SU-DHL-6 (cell line): ENCODE measurements around the gene SMIM9.

ENCODE experiments used
- H2AFZ ChIP-seq: fragments of 200-600 bp; sonication (generic); 2 replicates; pipeline ENCODE4 v1.6.1; 2014; ENCODE audit warnings: low read depth, mild to moderate bottlenecking, moderate library complexity, mixed read lengths, antibody characterized with exemption, low read length; ENCODE audit not compliant: severe bottlenecking
- H3F3A ChIP-seq: fragments of 200-600 bp; shearing (Covaris generic); 2 replicates; pipeline ENCODE4 v1.6.0; 2016; ENCODE audit warnings: antibody characterized with exemption, mild to moderate bottlenecking; ENCODE audit not compliant: insufficient read depth
- H3K27ac ChIP-seq: fragments of 200-600 bp; sonication (generic); 2 replicates; pipeline ENCODE4 v1.5.1; 2016; ENCODE audit warnings: low read depth, mild to moderate bottlenecking, low read length, moderate library complexity, mixed read lengths
- H3K27me3 ChIP-seq: fragments of 200-600 bp; sonication (generic), shearing (Covaris generic); 2 replicates; pipeline ENCODE4 v1.6.0; 2014; ENCODE audit warnings: mild to moderate bottlenecking, low read length
- H3K36me3 ChIP-seq: fragments of 200-600 bp; sonication (generic); 2 replicates; pipeline ENCODE4 v1.6.1; 2014; ENCODE audit warnings: mild to moderate bottlenecking, low read length, mixed read lengths
- H3K4me2 ChIP-seq: fragments of 300-600, 200-600 bp; shearing (Covaris generic), sonication (generic); 2 replicates; pipeline ENCODE4 v1.6.0; 2014; ENCODE audit warnings: low read length, low read depth, mild to moderate bottlenecking; ENCODE audit not compliant: poor library complexity, severe bottlenecking
- H3K4me3 ChIP-seq: fragments of 200-600 bp; sonication (generic); 2 replicates; pipeline ENCODE4 v1.5.1; 2014; ENCODE audit warnings: antibody characterized with exemption, low read length, mild to moderate bottlenecking, mixed read lengths; ENCODE audit not compliant: insufficient read depth, poor library complexity, severe bottlenecking
- H3K79me2 ChIP-seq: fragments of 200-600 bp; sonication (generic); 2 replicates; pipeline ENCODE4 v1.6.1; 2014; ENCODE audit warnings: mild to moderate bottlenecking, low read length, moderate library complexity; ENCODE audit not compliant: insufficient read depth
- H3K9ac ChIP-seq: fragments of 200-600 bp; sonication (generic); 2 replicates; pipeline ENCODE4 v1.7.0; 2014; ENCODE audit warnings: mild to moderate bottlenecking, low read length
- H3K9me2 ChIP-seq: fragments of 200-600 bp; sonication (generic); replicated peaks from 2 replicates; pipeline ENCODE4 v1.6.1; 2014; ENCODE audit warnings: low read length; ENCODE audit not compliant: insufficient read depth
- H3K9me3 ChIP-seq: fragments of 200-600 bp; sonication (generic); 2 replicates; pipeline ENCODE4 v1.6.1; 2014; ENCODE audit warnings: low read length, mixed read lengths; ENCODE audit not compliant: insufficient read depth
- H4K20me1 ChIP-seq: fragments of 200-600 bp; sonication (generic); 2 replicates; pipeline ENCODE4 v1.6.1; 2014; ENCODE audit warnings: low read depth, mild to moderate bottlenecking, antibody characterized with exemption, low read length, moderate library complexity, mixed read lengths
- EZH2phosphoT487 ChIP-seq: fragments of 200-600 bp; sonication (generic), shearing (Covaris generic); conservative IDR thresholded peaks from 2 replicates; pipeline ENCODE4 v1.6.1; 2018; ENCODE audit warnings: mild to moderate bottlenecking, antibody characterized with exemption, low read length, moderate library complexity, mixed read lengths
- TF ChIP-seq, protein P1 (sequence below): fragments of 200-600 bp; sonication (generic); IDR thresholded peaks from one replicate; pipeline ENCODE4 v1.5.1; 2017; ENCODE audit warnings: antibody characterized with exemption, mild to moderate bottlenecking, low read length, moderate library complexity; ENCODE audit not compliant: insufficient read depth, poor library complexity, severe bottlenecking

Gene SMIM9

DNA sequence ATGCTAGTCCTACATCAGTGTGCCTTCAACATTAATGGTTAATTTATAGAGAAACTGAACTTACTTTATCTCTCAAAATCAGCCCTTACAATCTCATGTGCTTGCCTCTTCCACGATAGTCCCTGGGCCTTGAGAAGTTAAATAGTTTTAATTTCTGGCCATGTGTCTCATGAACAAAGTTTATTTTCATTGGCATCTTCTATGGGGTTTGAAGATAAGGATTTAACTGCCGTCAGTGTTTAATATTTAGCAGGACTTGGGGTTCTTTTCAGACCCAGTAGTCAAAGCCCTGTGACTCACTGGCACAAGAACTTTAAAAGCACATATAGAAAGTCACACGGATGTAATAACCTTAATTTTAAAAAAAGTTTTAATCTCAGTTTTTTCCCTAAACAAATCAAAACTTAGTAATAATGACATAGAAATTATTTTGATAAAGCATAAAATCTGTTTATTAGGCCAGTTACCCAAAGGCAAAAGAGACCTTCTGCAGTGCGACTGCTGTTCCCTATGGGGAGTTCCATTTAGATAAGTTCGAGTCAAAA is 19.1 kb downstream of the SMIM9 start:
- H3K9ac ChIP-seq: no peak overlapping the region
- H3K9me2 ChIP-seq: no peaks in the 10 kb centered on the region
- H4K20me1 ChIP-seq: no peaks in the 10 kb centered on the region
- no peaks in the 10 kb centered on the region for H3K36me3 ChIP-seq
- no peak overlapping the region for H3K4me2 ChIP-seq
- no peak overlapping the region for H3K27ac ChIP-seq
- no peaks in the 10 kb centered on the region for H3K9me3 ChIP-seq
- H3K27me3 ChIP-seq: no peaks in the 10 kb centered on the region
- H3K79me2 ChIP-seq: no peaks in the 10 kb centered on the region
- TF ChIP-seq EZH2phosphoT487: no peak
- TF ChIP-seq, protein P1, sequence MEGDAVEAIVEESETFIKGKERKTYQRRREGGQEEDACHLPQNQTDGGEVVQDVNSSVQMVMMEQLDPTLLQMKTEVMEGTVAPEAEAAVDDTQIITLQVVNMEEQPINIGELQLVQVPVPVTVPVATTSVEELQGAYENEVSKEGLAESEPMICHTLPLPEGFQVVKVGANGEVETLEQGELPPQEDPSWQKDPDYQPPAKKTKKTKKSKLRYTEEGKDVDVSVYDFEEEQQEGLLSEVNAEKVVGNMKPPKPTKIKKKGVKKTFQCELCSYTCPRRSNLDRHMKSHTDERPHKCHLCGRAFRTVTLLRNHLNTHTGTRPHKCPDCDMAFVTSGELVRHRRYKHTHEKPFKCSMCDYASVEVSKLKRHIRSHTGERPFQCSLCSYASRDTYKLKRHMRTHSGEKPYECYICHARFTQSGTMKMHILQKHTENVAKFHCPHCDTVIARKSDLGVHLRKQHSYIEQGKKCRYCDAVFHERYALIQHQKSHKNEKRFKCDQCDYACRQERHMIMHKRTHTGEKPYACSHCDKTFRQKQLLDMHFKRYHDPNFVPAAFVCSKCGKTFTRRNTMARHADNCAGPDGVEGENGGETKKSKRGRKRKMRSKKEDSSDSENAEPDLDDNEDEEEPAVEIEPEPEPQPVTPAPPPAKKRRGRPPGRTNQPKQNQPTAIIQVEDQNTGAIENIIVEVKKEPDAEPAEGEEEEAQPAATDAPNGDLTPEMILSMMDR: no peak
- no peak overlapping the region for H3K4me3 ChIP-seq
- no peaks in the 10 kb centered on the region for H3F3A ChIP-seq
- H2AFZ ChIP-seq: no peak overlapping the region

DNA sequence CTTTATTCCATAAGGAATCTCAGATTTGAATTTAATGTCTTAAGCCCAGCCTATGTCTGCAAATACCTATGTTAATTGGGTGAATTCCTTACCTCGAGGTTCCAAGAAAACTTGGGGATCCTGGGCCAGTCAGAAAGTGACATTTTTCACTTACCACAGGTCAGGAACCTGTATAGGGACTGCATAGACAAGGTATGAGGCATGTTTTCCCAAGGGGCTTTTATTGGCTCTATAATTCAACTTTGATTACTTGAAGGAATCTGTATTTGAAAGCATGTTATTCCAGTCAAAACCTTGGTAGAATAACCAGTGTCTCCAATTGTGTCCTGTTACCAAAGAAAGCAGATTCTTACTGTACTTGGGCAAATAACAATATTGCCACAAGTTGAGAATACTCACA is 20.7 kb downstream of the SMIM9 start:
- Histone ChIP-seq H2AFZ (no peak overlapping the region), H3K79me2 (no peaks in the 10 kb centered on the region), H3K4me2 (no peak overlapping the region), H3K27ac (no peak overlapping the region), H3K9ac (no peak overlapping the region), H3F3A (no peaks in the 10 kb centered on the region), H3K9me3 (no peaks in the 10 kb centered on the region), H3K9me2 (no peaks in the 10 kb centered on the region), H3K36me3 (no peaks in the 10 kb centered on the region), H3K4me3 (no peak overlapping the region), H3K27me3 (no peaks in the 10 kb centered on the region), H4K20me1 (no peaks in the 10 kb centered on the region)
- TF ChIP-seq, protein P1: no peak
- TF ChIP-seq EZH2phosphoT487: no peak

DNA sequence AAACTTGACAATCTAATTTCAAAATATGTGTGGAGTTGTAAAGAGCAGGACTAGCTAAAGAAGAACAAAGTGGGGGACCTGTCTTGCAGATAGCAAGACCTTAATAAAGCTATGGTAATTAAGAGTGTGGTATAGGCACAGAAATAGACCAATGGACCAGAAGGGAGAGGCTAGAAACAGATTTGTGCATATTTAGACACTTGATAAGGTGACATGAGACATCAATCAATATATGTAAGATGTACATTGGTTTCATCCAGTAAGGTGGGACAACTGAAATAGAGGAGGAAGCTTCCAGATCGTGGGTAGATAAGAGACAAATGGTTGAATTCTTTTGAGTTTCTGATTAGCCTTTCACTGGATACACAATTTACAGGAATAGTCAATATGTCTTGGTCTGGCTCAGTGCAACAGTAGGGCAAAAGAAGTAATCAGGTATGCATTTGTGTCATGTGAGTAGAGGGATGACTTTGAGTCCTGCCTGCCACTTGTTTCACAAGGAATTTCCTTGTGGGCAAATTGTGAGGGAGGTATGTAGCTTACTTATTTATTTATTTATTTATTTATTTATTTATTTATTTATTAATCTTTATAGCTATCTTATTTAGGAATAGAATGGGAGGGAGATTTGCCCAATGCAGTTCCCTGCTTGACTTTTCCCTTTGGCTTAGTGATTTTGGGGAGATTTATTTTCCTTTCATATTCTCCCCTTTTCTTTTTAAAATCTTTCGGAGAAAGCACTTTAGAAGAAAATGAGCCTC is 21.9 kb downstream of the SMIM9 start:
- no peaks in the 10 kb centered on the region for H3F3A ChIP-seq
- H3K36me3 ChIP-seq: no peaks in the 10 kb centered on the region
- no peaks in the 10 kb centered on the region for H3K79me2 ChIP-seq
- no peaks in the 10 kb centered on the region for H3K9me3 ChIP-seq
- no peak overlapping the region for H2AFZ ChIP-seq
- no peak overlapping the region for H3K27ac ChIP-seq
- H3K9me2 ChIP-seq: no peaks in the 10 kb centered on the region
- no peaks in the 10 kb centered on the region for H3K27me3 ChIP-seq
- TF ChIP-seq, protein P1: no peak
- no peak for TF ChIP-seq EZH2phosphoT487
- no peak overlapping the region for H3K4me2 ChIP-seq
- H3K4me3 ChIP-seq: no peak overlapping the region
- no peaks in the 10 kb centered on the region for H4K20me1 ChIP-seq
- no peak overlapping the region for H3K9ac ChIP-seq
